OCI-LY7 (cell line): ENCODE measurements around the gene SPG11.

ENCODE experiments used
- CTCF ChIP-seq: fragments of 200-600 bp; sonication (generic); conservative IDR thresholded peaks from 2 replicates; pipeline ENCODE4 v1.5.1; 2014; ENCODE audit warnings: mild to moderate bottlenecking, antibody characterized with exemption, low read length, moderate library complexity, mixed read lengths
- EZH2phosphoT487 ChIP-seq: fragments of 200-600 bp; sonication (generic); IDR thresholded peaks from 2 replicates; pipeline ENCODE4 v1.6.1; 2018; ENCODE audit warnings: low read depth, borderline replicate concordance, mild to moderate bottlenecking, mixed run types, antibody characterized with exemption, low read length, moderate library complexity, mixed read lengths

DNA sequence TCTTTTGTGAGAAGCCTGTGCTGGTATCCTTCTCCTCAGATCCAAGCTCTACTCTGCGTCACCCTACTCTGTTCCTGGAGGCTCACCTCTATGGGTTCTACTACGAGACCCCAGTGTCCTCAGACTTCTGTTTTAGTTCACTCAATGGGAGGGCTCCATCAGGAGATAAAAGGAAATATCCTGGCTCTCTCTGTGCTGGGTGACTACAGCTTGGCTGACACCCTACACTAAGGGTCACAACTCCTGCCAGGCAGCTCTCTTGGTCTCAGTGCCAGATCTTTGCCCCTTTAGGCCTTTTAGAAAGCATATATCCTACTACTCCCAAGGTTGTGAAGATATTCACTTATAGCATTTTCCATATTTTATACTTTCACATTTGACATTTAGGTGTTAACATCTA is 46.5 kb downstream of the SPG11 start:
- TF ChIP-seq CTCF (no peak), EZH2phosphoT487 (no peak)
